HL-60 (cell line): ENCODE results near the gene CSMD2.

ENCODE experiments used
- CTCF ChIP-seq: IDR thresholded peaks from one replicate; pipeline ENCODE4 v1.5.1; 2011; ENCODE audit warnings: low read length, control low read depth, inconsistent platforms; ENCODE audit not compliant: insufficient read depth
- POLR2AphosphoS5 ChIP-seq: IDR thresholded peaks from 2 replicates; pipeline ENCODE4 v1.6.1; 2012; ENCODE audit warnings: low read depth

GRCh38 chr1:33966346-33967141, 198.5 kb downstream of the CSMD2 start:
- no peak for TF ChIP-seq POLR2AphosphoS5
- no peak for TF ChIP-seq CTCF
